Measurements from ENCODE around the gene PTF1A.
"Not testable (repeated sequence)": the region's sequence is repeated elsewhere in the genome, so short reads cannot be mapped to it uniquely, and the experiment has no call there.

The PTF1A gene

DNA sequence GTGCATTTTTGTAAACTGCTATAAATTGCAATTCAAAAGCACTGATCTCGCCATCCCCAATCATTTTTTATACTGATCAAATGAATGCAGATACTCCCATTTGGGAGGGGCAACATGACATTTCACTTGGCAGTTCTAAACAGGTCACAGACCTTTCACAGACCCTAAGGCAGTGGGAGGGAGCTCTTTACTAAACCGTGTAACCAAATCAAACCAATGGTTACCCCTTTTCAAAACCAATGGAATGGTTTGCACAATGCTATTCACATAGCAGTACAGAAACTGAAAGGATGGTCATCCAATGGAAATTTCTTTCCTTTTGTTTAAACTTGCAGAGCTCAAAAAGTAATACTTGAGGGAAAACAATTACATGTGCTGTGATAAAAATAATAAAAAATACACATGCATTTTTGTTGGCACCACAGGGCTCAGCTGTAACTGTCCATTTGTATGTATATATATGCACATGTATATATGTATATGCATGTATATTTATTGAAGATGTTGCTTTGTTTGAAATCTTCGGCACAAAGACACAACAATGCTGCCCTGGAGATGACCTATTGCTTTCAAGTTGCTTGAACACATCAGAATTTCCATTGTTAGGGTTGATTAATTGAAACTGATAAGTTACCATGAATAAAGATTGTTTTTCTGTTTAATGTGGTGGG is 14.0 kb downstream of the PTF1A start:
- no peak for DNase-seq

DNA sequence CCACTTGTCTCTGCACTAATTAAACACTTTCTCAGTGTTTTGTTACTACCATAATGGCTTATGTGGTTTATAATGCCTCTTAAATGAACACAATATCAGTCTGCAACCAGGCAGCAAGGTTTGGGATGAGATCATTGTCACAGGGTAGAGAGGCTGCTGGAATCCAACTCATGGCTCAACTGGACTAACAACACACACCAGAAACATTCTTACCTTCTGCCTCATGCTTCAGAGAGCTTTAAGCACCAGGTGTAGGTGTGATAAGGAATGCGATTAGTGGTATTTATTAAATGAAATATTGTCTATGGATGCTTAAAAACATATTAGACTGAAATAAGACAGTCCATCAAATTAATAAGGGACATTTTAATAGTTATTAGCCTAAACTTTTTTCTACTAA is 25.4 kb downstream of the PTF1A start:
- DNase-seq = no peak

DNA sequence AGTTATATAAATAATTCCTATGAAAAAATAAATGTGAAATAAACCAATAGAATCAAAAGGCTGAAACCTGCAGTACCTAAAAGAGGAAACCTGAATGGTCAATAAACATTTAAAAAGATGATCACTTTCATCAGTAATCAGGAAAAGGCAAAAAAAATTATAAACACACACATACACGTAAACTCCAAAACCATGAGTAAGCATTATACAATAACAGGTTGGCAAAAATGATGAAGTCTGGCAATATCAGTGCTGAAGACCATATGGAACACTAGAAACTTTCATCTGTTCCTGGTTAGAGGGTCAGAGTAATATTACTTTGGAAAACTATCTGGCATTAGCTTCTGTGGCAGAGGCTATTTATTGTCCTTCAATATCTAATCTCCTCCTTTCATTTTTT is 38.5 kb downstream of the PTF1A start:
- no peak for DNase-seq

DNA sequence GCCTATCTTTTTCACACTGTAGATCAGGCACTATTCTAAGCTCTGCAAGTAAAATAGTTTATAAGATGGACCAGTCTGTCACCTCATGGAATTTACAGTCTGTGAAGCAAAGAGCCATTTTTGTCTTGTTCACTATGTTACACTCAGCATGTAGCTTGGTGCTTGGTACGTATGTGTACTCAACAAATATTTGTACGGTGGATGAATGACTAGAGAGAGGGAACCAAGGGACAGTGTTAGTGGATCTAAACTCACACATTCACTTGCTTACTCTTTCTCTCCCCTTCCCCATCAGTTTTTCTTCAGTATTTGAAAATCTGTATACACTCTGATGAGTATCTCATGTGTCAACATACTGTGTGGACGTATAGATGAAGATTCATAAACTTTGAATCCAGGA is 45.9 kb downstream of the PTF1A start:
- DNase-seq = no peak

DNA sequence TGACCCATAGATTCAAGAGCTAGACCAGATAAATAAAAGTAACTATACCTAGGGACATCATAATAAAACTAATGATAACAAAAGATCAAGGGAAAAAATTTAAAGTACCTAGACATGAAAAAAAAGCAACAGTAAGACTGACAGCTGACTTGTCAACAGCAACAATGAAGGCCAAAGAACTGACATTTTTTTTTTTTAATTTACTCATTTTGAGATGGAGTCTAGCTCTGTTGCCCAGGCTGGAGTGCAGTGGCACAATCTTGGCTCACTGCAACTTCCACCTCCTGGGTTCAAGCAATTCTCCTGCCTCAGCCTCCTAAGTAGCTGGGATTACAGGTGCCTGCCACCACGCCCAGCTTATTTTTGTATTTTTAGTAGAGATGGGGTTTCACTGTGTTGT is 49.7 kb downstream of the PTF1A start:
- not testable (repeated sequence) for DNase-seq
